GM18505 (cell line): ENCODE measurements around the gene RFX1.
A peak's percentile ranks its signal among the peaks of the same experiment; 100 is the strongest.

ENCODE experiments used
- ATAC-seq: cut with Tn5 transposase; IDR thresholded peaks from one replicate; pipeline ENCODE4 v1.9.1; 2021; ENCODE audit not compliant: unreplicated experiment
- POLR2A ChIP-seq: IDR thresholded peaks from 4 replicates; pipeline ENCODE4 v1.6.1; 2011; ENCODE audit warnings: borderline replicate concordance; ENCODE audit not compliant: insufficient read depth, insufficient read length; ENCODE audit errors: extremely low read depth

RFX1 gene

DNA sequence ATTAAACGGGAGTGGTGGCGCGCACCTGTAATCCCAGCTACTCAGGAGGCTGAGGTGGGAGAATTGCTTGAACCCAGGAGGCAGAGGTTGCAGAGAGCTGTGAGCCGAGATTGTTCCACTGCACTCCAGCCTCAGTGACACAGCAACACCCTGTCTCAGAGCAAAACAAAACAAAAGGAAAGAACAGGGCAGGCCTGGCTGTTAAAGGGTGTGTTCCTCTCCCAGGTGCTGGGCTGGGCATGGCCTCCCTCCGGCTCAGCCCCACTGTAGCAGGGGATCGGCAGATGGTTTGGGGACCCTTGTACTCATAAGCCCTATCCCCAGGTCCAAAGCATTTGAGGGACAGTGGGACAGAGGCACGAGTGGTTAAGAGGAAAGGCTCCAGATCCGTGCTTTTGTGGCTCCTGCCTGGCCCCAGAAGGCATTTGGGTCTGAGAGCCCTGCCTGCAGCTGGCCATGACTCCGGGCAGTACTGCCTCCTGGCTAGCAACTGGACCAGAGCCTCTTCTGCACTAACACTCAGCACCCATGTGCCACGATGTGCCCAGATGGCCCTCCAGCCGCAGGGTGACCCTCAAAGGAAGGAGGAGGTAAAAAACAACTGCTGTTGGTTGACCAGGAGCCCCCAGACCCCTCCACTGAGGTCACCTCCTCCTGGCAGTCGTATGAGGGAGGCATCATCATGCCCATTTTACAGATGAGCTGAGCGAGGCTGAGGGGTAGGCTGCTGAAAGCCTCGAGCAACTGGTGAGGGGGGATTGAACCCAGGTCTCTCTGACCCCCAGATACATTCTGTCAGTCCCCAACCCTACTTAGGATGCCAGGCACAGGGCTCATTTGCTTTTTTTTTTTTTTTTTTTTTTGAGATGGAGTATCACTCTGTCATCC is 10.0 kb downstream of the RFX1 start:
- ATAC-seq = no peak
- TF ChIP-seq POLR2A = no peak

DNA sequence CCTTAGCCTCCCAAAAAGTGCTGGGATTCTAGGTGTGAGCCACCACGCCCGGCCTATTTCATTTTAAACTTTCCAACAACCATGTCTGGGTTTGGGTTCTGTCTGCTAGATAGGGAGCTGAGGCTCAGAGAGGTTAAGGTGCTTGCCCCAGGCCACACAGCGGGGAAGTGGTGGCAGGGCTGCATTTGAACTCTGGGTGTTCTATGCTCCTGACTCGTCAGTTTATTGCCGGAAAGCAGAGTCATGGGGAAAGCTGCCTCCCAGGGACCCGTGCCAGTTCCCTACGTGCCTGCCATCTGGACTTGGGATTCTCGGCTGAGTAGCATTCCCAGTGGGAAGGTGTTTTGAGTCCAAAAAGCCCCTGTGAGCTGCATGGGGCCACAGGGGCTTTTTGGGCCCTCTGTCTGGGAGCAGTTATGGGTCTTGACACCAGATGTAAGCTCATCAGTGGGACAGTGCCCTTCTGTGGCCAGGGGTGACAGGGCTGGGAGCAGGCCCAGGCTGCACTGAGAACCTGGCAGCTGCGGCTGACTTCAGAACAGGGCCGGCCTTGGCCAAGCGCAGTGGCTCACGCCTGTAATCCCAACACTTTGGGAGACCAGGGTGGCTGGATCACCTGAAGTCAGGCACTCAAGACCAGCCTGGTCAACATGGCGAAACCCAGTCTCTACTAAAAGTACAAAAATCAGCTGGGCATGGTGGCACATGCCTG is 10.9 kb downstream of the RFX1 start:
- ATAC-seq = no peak
- TF ChIP-seq POLR2A = no peak

DNA sequence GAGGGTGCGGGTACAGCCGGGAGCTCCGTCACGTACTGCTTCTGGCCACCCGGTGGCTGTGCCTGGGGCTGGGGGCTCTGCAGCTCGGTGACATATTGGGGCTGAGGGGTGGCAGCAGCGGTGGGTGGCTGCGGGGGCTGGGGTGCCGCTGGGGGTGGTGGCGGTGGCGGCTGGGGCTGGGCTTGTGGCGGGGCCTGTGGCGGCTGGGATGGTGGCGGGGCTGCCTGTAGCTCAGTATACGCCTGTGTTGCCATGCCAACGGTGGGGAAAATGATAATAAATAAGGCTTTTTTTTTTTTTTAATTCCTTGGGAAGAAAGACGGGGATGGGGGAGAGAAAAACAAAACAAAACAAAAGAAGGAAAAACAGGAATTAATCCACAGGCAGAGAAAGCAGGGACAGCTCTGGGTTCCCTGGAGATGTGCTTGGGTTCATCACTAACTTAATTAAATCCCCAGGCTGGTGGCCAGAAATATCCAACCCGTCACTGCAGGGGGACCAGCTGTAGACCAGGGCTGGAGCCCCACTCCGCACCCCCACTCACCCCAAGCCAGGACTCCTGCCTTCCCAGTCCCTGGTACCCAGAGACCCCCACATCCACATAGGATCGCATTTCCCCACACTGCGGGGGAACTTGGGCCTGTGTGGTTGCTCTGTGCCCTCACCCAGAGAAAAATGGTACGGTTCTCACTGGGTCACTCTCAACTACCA is 12.4 kb downstream of the RFX1 start:
- no peak for TF ChIP-seq POLR2A
- ATAC-seq = no peak

DNA sequence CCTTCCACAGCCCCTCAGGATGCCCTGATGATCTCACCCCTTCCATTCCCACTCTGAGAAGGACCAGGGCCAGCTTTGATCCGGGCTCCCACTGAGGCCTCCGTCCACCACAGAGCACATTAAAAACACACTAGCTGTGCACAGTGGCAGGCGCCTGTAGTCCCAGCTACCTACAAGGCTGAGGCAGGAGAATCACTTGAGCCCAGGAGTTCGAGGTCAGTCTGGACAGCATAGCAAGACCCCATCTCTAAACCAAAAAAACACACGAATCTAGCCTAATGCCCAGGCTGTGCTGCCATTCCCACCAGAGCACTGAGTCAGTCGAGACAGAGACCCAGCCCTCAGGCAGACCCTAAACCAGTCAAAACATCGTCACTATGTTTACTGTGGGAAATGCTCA is 14.1 kb downstream of the RFX1 start:
- TF ChIP-seq POLR2A = no peak
- no peak for ATAC-seq

DNA sequence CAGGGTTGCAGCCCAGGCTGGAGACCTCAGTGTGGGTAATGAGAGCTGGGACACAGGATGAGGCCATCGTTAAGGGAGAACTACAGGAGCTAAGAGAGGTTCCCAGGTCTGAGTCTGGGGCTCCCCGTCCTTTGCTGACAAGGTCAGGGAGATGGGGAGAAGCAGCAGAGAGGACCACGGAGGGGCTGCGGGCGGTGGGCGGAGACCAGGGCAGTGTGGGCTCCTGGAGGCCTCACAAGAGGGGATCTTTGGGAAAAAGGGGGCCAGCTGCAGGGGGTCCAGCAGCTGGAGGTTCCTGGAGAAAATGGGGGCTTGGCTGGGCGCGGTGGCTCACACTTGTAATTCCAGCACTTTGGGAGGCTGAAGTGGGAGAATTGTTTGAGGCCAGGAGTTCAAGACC is 16.0 kb downstream of the RFX1 start:
- ATAC-seq = no peak
- no peak for TF ChIP-seq POLR2A

DNA sequence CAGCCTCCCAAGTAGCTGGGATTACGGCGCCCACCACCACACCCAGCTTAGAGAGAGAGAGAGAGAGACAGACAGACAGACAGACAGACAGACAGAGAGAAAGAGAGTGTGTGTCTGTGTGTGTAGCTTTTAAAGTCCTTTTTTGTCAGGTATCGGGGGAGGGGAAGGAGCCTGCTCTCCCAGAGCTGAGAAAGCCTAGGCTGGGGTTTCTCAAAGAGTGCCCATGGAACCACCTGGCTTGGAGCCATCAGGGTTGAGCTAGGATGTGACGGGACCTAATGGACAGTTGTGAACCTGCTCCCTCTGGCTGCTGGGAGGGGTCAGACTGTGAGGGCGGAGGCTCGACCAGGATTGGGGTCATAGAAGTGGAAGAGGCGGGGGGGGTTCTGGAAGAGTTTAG is 16.6 kb downstream of the RFX1 start:
- no peak for TF ChIP-seq POLR2A
- no peak for ATAC-seq

DNA sequence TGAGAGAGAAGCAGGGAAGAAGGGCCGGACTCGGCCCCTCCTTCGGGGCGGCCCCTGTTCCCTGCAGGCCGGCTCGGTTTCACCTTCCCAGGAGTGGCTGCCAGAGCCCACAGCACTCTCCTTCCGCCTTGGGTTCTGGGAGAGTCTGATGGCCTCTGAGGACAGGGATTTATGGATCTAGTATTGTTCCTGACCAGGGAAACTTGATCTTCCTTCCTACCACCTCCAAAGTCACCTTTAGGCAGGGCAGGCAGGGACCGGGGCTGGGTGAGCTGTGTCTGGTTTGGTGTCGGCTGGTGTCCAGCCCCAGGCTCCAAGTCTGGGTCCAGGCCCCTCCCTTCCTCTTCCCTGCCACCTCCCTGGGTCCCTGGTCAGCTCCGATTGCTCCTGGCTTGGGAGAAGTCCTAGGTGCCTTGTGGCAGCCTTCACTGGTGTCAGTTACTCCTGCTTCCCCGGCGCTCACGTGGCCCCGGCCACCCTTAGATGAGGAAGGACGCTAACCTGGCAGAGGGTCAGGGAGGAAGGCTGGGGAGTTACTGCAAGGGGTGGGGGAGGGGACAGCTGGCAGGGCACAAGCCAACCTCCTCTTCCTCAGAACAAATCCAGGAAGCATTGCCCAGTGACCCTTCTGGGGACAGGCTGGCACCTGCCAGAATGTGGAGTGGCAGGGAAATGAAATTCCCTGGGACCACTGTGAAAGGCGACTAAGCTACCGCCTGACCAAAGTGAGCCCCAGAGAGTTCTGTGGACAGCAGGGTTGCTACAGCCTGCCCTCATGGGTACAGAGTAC is 18.8 kb downstream of the RFX1 start:
- no peak for TF ChIP-seq POLR2A
- ATAC-seq = no peak

DNA sequence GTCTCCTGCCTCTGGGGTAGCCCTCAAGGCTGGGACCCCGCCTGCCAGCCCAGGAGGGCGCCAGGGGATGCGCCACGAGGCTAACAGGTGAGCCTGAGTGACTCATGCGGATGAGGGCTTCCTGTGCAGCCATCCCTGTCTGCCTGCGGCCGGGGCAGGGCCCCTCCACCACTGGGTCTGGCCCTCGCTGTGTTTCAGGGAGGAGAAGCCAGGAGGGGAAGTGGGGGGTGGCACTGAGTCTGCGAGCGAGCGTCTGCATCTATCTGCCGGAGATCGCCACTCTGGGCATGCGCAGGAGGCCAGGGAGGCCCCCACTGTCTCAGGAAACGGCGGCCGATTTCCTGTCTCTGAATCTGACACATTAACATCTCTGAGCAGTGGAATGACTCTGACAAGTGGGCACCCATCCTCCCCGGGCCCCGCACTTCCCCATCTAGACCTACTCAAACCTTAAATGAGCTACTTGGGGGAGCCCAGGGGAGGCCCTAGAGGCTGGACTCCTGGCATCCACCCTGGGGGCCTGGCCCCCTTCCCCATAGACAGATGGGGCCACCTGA is 19.7 kb downstream of the RFX1 start:
- TF ChIP-seq POLR2A = peak; percentile 74
- ATAC-seq = peak; percentile 72

DNA sequence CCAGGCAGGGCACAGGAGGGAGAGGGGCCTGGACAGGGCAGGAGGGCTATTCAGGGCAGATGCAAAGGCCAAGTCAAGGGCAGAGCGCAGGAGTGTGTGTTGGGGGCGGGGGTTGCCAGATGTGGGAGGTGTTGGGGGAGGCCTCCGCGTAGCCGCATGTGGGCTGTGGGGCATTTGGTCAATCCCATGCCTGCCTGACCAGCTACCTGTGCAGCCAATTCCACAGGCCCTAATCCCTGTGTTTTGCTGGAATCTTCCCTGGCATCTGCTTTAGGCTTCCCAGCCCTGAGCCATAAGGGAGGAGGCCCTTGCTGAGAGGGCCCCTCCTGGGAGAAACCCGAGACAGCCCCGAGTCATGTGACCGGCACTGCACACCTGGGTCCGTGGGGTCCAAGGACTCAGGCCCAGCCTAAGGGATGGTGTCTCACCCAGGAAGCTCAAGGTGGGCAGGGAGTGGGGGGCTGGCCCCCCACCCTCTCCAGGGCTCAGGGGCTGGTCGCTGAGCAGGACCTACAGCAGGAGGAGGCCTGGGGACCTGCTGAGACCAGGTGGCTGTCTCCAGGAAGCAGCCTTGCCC is 20.3 kb downstream of the RFX1 start:
- peak; percentile 19 for ATAC-seq
- TF ChIP-seq POLR2A = no peak

DNA sequence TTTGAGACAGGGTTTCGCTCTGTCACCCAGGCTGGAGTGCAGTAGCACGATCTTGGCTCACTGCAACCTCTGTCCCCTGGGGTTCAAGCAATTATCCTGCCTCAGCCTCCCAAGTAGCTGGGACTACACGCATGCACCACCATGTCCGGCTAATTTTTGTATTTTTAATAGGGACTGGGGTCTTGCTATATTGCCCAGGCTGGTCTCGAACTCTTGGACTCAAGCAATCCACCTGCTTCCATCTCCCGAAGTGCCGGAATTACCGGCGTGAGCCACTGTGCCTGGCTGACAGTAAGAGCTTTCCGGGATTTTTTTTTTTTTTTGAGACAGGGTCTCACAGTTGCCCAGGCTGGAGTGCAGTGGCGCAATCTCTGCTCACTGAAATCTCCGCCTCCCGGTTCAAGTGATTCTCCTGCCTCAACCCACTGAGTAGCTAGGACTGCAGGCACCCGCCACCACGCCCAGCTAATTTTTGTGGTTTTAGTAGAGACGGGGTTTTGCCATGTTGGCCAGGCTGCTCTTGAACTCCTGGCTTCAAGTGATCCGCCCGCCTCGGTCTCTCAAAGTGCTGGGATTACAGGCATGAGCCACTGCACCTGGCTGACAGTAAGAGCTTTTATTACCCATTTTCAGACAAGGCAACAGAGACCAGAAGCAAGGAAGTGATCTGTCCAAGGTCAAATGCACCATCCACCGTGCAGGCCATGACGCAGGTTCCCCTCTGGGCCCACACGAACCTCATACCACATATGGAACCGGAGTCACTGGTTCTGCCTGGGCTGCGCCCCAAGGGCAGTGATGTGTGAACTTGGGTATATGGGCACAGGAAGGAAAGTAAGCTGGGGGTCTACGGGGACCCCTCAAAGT is 21.0 kb downstream of the RFX1 start:
- no peak for ATAC-seq
- TF ChIP-seq POLR2A = no peak

DNA sequence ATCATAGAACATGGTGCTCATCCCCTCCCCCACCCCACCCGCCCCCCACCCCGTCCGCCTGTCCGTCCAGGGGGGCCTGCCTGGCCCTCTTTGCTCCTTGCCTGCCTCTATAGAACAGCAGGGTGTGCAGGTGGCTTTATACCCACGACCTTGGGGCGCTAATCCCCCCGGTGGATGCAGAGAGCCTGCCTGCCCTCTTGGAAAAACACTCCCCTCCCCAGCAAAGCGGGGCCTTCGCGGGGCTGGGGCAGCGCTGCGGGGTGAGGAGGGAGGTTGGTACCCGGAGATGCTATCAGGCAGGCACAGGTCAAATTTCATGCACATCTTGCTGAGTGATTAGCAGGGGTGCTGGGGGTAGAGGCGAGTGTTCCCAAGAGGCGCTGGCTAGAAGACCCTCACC is 21.9 kb downstream of the RFX1 start:
- no peak for ATAC-seq
- TF ChIP-seq POLR2A = no peak
